ENCODE measurements around the gene CDKL2.
"Not testable (repeated sequence)": the region's sequence is repeated elsewhere in the genome, so short reads cannot be mapped to it uniquely, and the experiment has no call there.

DNA sequence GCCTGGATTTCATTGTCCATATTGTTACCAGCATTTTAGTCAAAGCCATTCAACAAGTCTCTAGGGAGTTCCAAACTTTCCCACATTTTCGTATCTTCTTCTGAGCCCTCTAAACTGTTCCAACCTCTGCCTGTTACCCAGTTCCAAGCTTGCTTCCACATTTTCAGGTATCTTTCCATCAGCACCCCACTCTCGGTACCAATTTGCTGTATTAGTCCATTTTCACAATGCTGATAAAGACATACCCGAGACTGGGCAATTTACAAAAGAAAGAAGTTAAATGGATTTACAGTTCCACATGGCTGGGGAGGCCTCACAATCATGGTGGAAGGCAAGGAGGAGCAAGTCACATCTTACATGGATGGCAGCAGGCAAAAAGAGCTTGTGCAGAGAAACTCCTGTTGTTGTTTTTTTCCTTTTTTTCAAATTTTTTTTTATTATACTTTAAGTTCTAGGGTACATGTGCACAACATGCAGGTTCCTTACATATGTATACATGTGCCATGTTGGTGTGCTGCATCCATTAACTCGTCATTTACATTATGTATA is 96.9 kb downstream of the CDKL2 start:
- not testable (repeated sequence) for TF ChIP-seq SUZ12 (IDR thresholded peaks at IDR 0.05; ENCODE audit: extremely low read depth, insufficient read depth, insufficient read length); YY1 (IDR thresholded peaks at IDR 0.05; ENCODE audit: insufficient read depth, insufficient read length)

All from NT2/D1 (cell line).